Measurements from ENCODE around the gene PGAP3. TPM values are rescaled to one million over a fixed set of nuclear protein-coding genes. Genes with fewer than 3 reads are reported as not detected.

PGAP3 gene
- total RNA-seq, 1 donor from 2014 or later = 23.5 TPM

GRCh38 chr17:39664581-39665561 is 23.0 kb downstream of the PGAP3 start, which contains the start of gene TCAP:
TSS of gene TCAP (plus strand) at chr17:39665349. CDS start at chr17:39665360, 11 bp downstream.
- H3K4me3 Mint-ChIP-seq = peak within 1 kb of the TSS; percentile 54
- DNase-seq (ENCODE audit: extremely low spot score, unreplicated experiment) = no peak
- H3K27me3 Mint-ChIP-seq = peaks cover 10% of the 10 kb centered on the region
- H3K4me1 Mint-ChIP-seq (ENCODE audit: unreplicated experiment) = peaks cover 10% of the 10 kb centered on the region
- H3K36me3 Mint-ChIP-seq = no peaks in the 10 kb centered on the region
- peak within 1 kb of the TSS; percentile 36 for H3K27ac Mint-ChIP-seq
- no peaks in the 10 kb centered on the region for H3K9me3 Mint-ChIP-seq
- TF ChIP-seq, protein P1, sequence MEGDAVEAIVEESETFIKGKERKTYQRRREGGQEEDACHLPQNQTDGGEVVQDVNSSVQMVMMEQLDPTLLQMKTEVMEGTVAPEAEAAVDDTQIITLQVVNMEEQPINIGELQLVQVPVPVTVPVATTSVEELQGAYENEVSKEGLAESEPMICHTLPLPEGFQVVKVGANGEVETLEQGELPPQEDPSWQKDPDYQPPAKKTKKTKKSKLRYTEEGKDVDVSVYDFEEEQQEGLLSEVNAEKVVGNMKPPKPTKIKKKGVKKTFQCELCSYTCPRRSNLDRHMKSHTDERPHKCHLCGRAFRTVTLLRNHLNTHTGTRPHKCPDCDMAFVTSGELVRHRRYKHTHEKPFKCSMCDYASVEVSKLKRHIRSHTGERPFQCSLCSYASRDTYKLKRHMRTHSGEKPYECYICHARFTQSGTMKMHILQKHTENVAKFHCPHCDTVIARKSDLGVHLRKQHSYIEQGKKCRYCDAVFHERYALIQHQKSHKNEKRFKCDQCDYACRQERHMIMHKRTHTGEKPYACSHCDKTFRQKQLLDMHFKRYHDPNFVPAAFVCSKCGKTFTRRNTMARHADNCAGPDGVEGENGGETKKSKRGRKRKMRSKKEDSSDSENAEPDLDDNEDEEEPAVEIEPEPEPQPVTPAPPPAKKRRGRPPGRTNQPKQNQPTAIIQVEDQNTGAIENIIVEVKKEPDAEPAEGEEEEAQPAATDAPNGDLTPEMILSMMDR (conservative IDR thresholded peaks at IDR 0.05) = no peak

DNA sequence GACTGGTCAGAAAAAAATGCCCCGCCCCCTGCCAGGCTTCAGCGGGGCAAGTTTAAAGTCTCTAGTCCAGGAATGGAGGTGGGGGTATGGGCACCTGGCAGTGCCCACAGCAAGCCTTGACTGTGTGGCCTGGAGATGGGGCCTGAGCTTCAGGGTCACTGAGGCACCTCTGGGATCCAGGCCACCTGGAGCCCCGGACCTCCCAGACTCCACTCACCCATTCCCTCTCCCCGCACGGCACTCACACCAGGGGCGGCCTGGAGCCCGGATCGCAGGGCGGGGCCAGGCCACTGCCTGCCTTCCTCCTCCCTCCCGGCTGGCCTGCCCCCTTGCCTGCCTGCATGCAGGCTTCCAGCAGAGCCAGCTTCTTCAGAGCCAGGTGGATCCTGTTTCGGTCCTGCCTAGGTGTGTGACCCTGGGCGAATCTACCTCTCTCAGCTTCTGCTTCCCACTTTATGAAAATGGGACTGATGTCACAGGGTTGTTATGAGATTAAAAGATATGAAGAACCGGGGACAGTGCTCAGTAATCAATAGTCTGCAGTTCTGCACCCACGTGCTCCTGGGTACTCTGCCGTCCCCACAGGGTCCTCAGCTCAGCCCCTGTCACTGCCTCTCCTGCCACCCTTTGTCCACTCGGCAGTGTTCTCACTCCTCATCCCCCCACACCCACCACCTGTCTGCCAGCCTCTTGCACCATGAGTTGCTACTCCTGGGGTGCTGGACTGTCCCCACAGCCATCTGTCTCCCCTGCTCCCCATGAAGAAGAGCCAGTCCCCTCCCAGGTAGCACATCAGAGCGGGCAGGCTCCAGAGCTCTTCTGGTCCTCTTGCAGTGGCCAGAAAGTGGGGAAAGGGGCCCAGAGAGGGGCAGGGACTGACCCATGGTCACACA is 23.9 kb downstream of the PGAP3 start:
- Mint-ChIP-seq H3K27ac (peak overlapping the region; percentile 34), H3K4me3 (peak overlapping the region; percentile 54), H3K9me3 (no peaks in the 10 kb centered on the region), H3K4me1 (ENCODE audit: unreplicated experiment) (peaks cover 10% of the 10 kb centered on the region), H3K27me3 (peaks cover 10% of the 10 kb centered on the region), H3K36me3 (no peaks in the 10 kb centered on the region)
- TF ChIP-seq, protein P1 (conservative IDR thresholded peaks at IDR 0.05) = no peak
- DNase-seq (ENCODE audit: extremely low spot score, unreplicated experiment) = no peak

GRCh38 chr17:39663340-39663687 is 24.5 kb downstream of the PGAP3 start:
- Mint-ChIP-seq H3K4me1 (ENCODE audit: unreplicated experiment) (peaks cover 4% of the 10 kb centered on the region), H3K27me3 (peaks cover 4% of the 10 kb centered on the region), H3K36me3 (no peaks in the 10 kb centered on the region), H3K4me3 (no peak overlapping the region), H3K27ac (no peak overlapping the region), H3K9me3 (no peaks in the 10 kb centered on the region)
- DNase-seq (ENCODE audit: extremely low spot score, unreplicated experiment) = no peak
- TF ChIP-seq, protein P1 (conservative IDR thresholded peaks at IDR 0.05) = no peak

- Mint-ChIP-seq H3K9me3 (no peaks in the 10 kb centered on the region), H3K27me3 (peaks cover 4% of the 10 kb centered on the region), H3K27ac (no peak overlapping the region), H3K4me1 (ENCODE audit: unreplicated experiment) (peaks cover 4% of the 10 kb centered on the region), H3K4me3 (no peak overlapping the region), H3K36me3 (no peaks in the 10 kb centered on the region)
- TF ChIP-seq, protein P1 (conservative IDR thresholded peaks at IDR 0.05) = no peak
- DNase-seq (ENCODE audit: extremely low spot score, unreplicated experiment) = no peak
Measured at GRCh38 chr17:39662551-39663339, 25.1 kb downstream of the PGAP3 start.
